ENCODE results near the gene POLA2. TPM values are rescaled to one million over a fixed set of nuclear protein-coding genes. Genes with fewer than 3 reads are reported as not detected.
"Not testable (repeated sequence)": the region's sequence is repeated elsewhere in the genome, so short reads cannot be mapped to it uniquely, and the experiment has no call there.

The POLA2 gene
- polyA plus RNA-seq, 1 donor (not counting 4 experiments of a cell fraction or from before 2014, with no cell fraction given) = 20.9 TPM

GRCh38 chr11:65262381-65262680 lies 569 bp downstream of the POLA2 start:
- no peaks in the 10 kb centered on the region for H3K27me3 ChIP-seq (ENCODE audit: control insufficient read depth, extremely low read depth, insufficient read depth, low read length)
- TF ChIP-seq CTCF (optimal IDR thresholded peaks at IDR 0.05 in 1 of 3, IDR thresholded peaks at IDR 0.05 in 1 of 3, conservative IDR thresholded peaks at IDR 0.05 in 1 of 3; ENCODE audit: extremely low read depth in 1 of 3, insufficient read depth in 2 of 3, low read length in 3 of 3) = no peak
- TF ChIP-seq EZH2 (IDR thresholded peaks at IDR 0.05; ENCODE audit: low read length) = no peak
- dilution Hi-C loops (cut with MboI; ENCODE audit: extremely low pct_ligation_motif_present, low sequenced_read_pairs) = no loop called here
- H3K9me3 ChIP-seq (ENCODE audit: control insufficient read depth, low read depth, low read length) = no peaks in the 10 kb centered on the region
- H3K4me1 ChIP-seq (ENCODE audit: control insufficient read depth, extremely low read depth, insufficient read depth, low read length) = peaks cover 13% of the 10 kb centered on the region
- H3K27ac ChIP-seq (ENCODE audit: control insufficient read depth, insufficient read depth, low read length) = peak overlapping the region; percentile 88
- H3K9ac ChIP-seq (ENCODE audit: control insufficient read depth, extremely low read depth, insufficient read depth, low read length) = peak overlapping the region; percentile 94
- H3K36me3 ChIP-seq (ENCODE audit: control insufficient read depth in 2 of 2, extremely low read depth in 1 of 2, insufficient read depth in 2 of 2, low read length in 2 of 2) = peaks cover 1 to 2% of the 10 kb centered on the region in 2 experiments
- peaks cover 22% of the 10 kb centered on the region for H3K79me2 ChIP-seq (ENCODE audit: control insufficient read depth, insufficient read depth, low read length)
- no peaks in the 10 kb centered on the region for H3K9me1 ChIP-seq (ENCODE audit: control insufficient read depth, extremely low read depth, insufficient read depth, low read length)
- H2AFZ ChIP-seq (ENCODE audit: control insufficient read depth, low read length) = peak overlapping the region; percentile 90
- H3K4me2 ChIP-seq (ENCODE audit: control insufficient read depth, extremely low read depth, insufficient read depth, low read depth, low read length) = peak overlapping the region; percentile 97
- no peak for DNase-seq (ENCODE audit: low read depth, low spot score)
- no peaks in the 10 kb centered on the region for H4K20me1 ChIP-seq (ENCODE audit: control insufficient read depth, extremely low read depth, insufficient read depth, low read length)
- no peak for FAIRE-seq
- H3K4me3 ChIP-seq (ENCODE audit: control insufficient read depth in 2 of 3, extremely low read depth in 1 of 3, insufficient read depth in 2 of 3, low read depth in 1 of 3, low read length in 3 of 3) = peak overlapping the region; percentile 64 to 86 (median 73)

GRCh38 chr11:65262776-65263175 lies 1.0 kb downstream of the POLA2 start:
- Histone ChIP-seq H3K27me3 (ENCODE audit: control insufficient read depth, extremely low read depth, insufficient read depth, low read length) (no peaks in the 10 kb centered on the region), H3K27ac (ENCODE audit: control insufficient read depth, insufficient read depth, low read length) (peak overlapping the region; percentile 88), H3K4me1 (ENCODE audit: control insufficient read depth, extremely low read depth, insufficient read depth, low read length) (peaks cover 13% of the 10 kb centered on the region), H3K9me1 (ENCODE audit: control insufficient read depth, extremely low read depth, insufficient read depth, low read length) (no peaks in the 10 kb centered on the region), H2AFZ (ENCODE audit: control insufficient read depth, low read length) (peak overlapping the region; percentile 90), H3K9ac (ENCODE audit: control insufficient read depth, extremely low read depth, insufficient read depth, low read length) (peak overlapping the region; percentile 94), H3K79me2 (ENCODE audit: control insufficient read depth, insufficient read depth, low read length) (peaks cover 22% of the 10 kb centered on the region), H3K36me3 (ENCODE audit: control insufficient read depth in 2 of 2, extremely low read depth in 1 of 2, insufficient read depth in 2 of 2, low read length in 2 of 2) (peaks cover 1 to 2% of the 10 kb centered on the region in 2 experiments), H3K4me3 (ENCODE audit: control insufficient read depth in 2 of 3, extremely low read depth in 1 of 3, insufficient read depth in 2 of 3, low read depth in 1 of 3, low read length in 3 of 3) (peak overlapping the region; percentile 64 to 86 (median 73)), H4K20me1 (ENCODE audit: control insufficient read depth, extremely low read depth, insufficient read depth, low read length) (no peaks in the 10 kb centered on the region), H3K4me2 (ENCODE audit: control insufficient read depth, extremely low read depth, insufficient read depth, low read depth, low read length) (peak overlapping the region; percentile 97), H3K9me3 (ENCODE audit: control insufficient read depth, low read depth, low read length) (no peaks in the 10 kb centered on the region)
- dilution Hi-C loops (cut with MboI; ENCODE audit: extremely low pct_ligation_motif_present, low sequenced_read_pairs) = no loop called here
- FAIRE-seq (no peak), DNase-seq (ENCODE audit: low read depth, low spot score) (no peak)
- TF ChIP-seq EZH2 (IDR thresholded peaks at IDR 0.05; ENCODE audit: low read length) (no peak), CTCF (optimal IDR thresholded peaks at IDR 0.05 in 1 of 3, IDR thresholded peaks at IDR 0.05 in 1 of 3, conservative IDR thresholded peaks at IDR 0.05 in 1 of 3; ENCODE audit: extremely low read depth in 1 of 3, insufficient read depth in 2 of 3, low read length in 3 of 3) (no peak)

GRCh38 chr11:65264747-65265146 lies 3.0 kb downstream of the POLA2 start:
- H3K36me3 ChIP-seq (ENCODE audit: control insufficient read depth in 2 of 2, extremely low read depth in 1 of 2, insufficient read depth in 2 of 2, low read length in 2 of 2); H3K4me3 ChIP-seq (ENCODE audit: control insufficient read depth in 2 of 3, extremely low read depth in 1 of 3, insufficient read depth in 2 of 3, low read depth in 1 of 3, low read length in 3 of 3); H4K20me1 ChIP-seq (ENCODE audit: control insufficient read depth, extremely low read depth, insufficient read depth, low read length); dilution Hi-C loops (cut with MboI; ENCODE audit: extremely low pct_ligation_motif_present, low sequenced_read_pairs); FAIRE-seq; H3K27me3 ChIP-seq (ENCODE audit: control insufficient read depth, extremely low read depth, insufficient read depth, low read length); H3K9ac ChIP-seq (ENCODE audit: control insufficient read depth, extremely low read depth, insufficient read depth, low read length); H3K4me2 ChIP-seq (ENCODE audit: control insufficient read depth, extremely low read depth, insufficient read depth, low read depth, low read length); H3K9me3 ChIP-seq (ENCODE audit: control insufficient read depth, low read depth, low read length); H3K9me1 ChIP-seq (ENCODE audit: control insufficient read depth, extremely low read depth, insufficient read depth, low read length); DNase-seq (ENCODE audit: low read depth, low spot score); H3K27ac ChIP-seq (ENCODE audit: control insufficient read depth, insufficient read depth, low read length); H2AFZ ChIP-seq (ENCODE audit: control insufficient read depth, low read length): not testable (repeated sequence)
- Histone ChIP-seq H3K4me1 (ENCODE audit: control insufficient read depth, extremely low read depth, insufficient read depth, low read length) (peaks cover 13% of the 10 kb centered on the region), H3K79me2 (ENCODE audit: control insufficient read depth, insufficient read depth, low read length) (peaks cover 22% of the 10 kb centered on the region)

All from keratinocyte (primary cell).